Measurements from ENCODE around the gene HAGH. TPM values are rescaled to one million over a fixed set of nuclear protein-coding genes. Genes with fewer than 3 reads are reported as not detected.

The HAGH gene
- total RNA-seq, 1 donor from 2014 or later: 69.1 TPM

DNA sequence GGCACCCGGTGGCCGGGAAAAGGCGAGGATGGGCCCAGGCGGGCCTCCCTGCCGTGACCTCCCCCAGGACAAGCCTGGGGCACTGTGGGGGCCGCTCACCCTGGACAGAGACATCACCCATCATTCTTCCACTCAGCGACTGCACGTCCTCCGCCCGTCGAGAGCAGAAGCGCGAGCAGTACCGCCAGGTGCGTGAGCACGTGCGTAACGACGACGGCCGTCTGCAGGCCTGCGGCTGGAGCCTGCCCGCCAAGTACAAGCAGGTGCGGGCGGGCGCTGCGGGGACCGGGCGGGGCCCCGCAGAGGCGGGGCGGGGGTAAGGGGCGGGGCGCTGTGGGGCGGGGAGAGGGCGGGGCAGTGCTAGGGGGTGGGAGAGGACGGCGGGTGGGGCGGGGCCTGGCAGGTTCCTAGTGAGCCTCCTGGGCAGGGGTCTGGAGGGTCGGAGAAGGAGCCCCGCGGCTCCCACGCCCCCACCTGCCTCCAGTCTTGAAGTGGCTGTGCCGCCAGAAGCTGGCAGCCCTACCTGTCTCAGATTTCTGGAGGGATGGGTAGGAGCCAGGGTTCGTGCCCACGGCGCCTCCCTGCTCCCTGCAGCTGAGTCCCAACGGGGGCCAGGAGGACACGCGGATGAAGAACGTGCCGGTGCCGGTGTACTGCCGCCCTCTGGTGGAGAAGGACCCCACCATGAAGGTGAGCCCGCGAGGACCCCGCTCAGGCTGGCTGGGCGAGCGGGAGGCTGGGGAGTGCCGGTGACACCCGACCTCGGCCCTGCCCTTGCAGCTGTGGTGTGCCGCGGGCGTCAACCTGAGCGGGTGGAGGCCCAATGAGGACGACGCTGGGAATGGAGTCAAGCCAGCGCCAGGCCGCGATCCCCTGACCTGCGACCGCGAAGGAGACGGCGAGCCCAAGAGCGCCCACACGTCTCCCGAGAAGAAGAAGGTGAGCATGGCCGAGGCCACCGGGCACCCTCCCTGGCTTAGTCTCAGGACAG lies 62.8 kb downstream of the HAGH start:
- intact Hi-C loops (cut with DNase I): no loop called here
- ATAC-seq (no peak), DNase-seq (no peak)
- no peak overlapping the region for H3K4me3 ChIP-seq
- H3K9me3 ChIP-seq: no peaks in the 10 kb centered on the region
- no peaks in the 10 kb centered on the region for H3K27me3 ChIP-seq (ENCODE audit: low read depth)
- no peak overlapping the region for H3K27ac ChIP-seq
- no peaks in the 10 kb centered on the region for H3K4me1 ChIP-seq
- TF ChIP-seq, protein P1, sequence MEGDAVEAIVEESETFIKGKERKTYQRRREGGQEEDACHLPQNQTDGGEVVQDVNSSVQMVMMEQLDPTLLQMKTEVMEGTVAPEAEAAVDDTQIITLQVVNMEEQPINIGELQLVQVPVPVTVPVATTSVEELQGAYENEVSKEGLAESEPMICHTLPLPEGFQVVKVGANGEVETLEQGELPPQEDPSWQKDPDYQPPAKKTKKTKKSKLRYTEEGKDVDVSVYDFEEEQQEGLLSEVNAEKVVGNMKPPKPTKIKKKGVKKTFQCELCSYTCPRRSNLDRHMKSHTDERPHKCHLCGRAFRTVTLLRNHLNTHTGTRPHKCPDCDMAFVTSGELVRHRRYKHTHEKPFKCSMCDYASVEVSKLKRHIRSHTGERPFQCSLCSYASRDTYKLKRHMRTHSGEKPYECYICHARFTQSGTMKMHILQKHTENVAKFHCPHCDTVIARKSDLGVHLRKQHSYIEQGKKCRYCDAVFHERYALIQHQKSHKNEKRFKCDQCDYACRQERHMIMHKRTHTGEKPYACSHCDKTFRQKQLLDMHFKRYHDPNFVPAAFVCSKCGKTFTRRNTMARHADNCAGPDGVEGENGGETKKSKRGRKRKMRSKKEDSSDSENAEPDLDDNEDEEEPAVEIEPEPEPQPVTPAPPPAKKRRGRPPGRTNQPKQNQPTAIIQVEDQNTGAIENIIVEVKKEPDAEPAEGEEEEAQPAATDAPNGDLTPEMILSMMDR (IDR thresholded peaks at IDR 0.05): no peak
- peaks cover 91% of the 10 kb centered on the region for H3K36me3 ChIP-seq

DNA sequence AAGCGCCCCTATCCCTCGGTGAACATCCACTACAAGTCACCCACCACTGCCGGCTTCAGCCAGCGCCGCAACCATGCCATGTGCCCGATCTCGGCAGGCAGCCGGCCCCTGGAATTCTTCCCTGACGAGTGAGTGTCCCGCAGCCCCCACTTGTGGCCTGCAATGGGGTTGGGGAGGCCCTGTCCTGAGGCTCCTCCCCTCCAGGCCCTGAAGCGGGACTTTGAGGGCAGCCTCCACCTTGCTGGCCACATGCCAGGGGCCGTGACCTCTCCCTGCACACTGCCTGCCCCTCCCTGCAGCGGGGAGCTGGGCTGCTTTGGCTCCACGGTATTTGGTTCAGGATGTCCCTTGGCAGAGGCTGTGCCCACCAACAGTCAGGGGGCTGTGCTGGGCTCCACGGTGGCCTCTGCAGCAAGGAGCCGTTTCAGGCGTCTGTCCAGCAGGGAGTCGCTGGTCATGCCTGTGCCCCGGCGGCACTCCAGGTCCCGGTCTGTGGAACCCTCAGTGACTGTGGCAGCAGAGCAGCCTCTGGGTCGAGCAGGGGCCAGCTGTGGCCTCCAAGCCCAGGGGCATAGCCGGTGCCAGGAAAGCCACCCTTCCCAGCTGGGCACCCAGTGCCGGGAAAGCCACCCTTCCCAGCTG lies 63.6 kb downstream of the HAGH start:
- Histone ChIP-seq H3K4me3 (no peak overlapping the region), H3K27me3 (ENCODE audit: low read depth) (no peaks in the 10 kb centered on the region), H3K9me3 (no peaks in the 10 kb centered on the region), H3K36me3 (peaks cover 91% of the 10 kb centered on the region), H3K27ac (no peak overlapping the region), H3K4me1 (no peaks in the 10 kb centered on the region)
- no peak for DNase-seq
- intact Hi-C loops (cut with DNase I): no loop called here
- no peak for ATAC-seq
- TF ChIP-seq, protein P1 (IDR thresholded peaks at IDR 0.05): no peak

DNA sequence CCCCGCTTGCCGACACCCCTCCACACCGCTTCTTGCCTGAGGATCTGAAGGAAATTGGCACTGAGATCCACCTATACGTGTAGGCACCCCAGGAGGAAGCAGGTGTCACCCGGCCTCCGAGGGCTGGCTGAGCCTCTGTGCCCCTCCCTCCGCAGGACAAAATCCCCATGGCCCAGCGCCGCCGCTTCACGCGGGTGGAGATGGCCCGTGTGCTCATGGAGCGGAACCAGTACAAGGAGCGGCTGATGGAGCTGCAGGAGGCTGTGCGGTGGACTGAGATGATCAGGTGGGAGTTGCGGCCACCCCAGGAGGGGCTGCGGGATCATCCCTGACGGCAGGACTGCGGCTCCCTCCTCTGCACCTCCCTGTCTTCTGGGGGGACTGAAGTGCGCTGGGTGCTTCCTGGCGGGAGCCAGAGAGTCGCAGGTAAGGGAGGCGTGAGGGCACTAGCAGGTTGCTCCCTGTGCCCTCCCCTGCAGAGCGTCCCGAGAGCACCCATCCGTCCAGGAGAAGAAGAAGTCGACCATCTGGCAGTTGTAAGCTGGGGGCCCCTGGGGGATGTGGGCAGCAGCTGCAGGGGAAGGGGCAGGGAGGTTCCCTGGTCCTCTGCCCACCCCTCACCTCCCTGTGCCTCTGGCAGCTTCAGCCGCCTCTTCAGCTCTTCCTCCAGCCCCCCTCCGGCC lies 64.3 kb downstream of the HAGH start:
- Histone ChIP-seq H3K27ac (no peak overlapping the region), H3K4me1 (no peaks in the 10 kb centered on the region), H3K4me3 (no peak overlapping the region), H3K27me3 (ENCODE audit: low read depth) (no peaks in the 10 kb centered on the region), H3K9me3 (no peaks in the 10 kb centered on the region), H3K36me3 (peaks cover 91% of the 10 kb centered on the region)
- intact Hi-C loops (cut with DNase I): no loop called here
- TF ChIP-seq, protein P1 (IDR thresholded peaks at IDR 0.05): no peak
- DNase-seq: no peak
- ATAC-seq: no peak

DNA sequence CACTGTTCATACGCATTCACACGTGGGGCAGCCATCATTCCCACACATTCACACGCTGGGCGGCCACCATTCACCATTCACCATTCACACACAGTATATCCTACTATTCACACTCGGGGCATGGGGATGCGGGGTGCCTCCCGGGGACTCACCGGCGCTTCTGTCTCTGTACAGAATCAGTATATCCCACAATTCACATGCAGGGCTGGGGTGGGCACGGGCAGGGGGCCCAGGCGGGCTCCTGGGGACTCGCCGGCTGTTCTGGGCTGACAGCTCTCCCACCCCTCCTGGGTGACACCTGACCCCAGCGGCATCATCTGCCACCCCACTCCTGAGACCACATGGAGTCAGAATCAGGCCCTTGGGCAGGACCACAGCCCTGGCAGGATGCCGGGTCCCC lies 64.9 kb downstream of the HAGH start:
- ATAC-seq: no peak
- H3K27ac ChIP-seq: no peak overlapping the region
- TF ChIP-seq, protein P1 (IDR thresholded peaks at IDR 0.05): no peak
- intact Hi-C loops (cut with DNase I): no loop called here
- no peaks in the 10 kb centered on the region for H3K4me1 ChIP-seq
- H3K27me3 ChIP-seq (ENCODE audit: low read depth): no peaks in the 10 kb centered on the region
- DNase-seq: no peak
- H3K36me3 ChIP-seq: peaks cover 89% of the 10 kb centered on the region
- H3K4me3 ChIP-seq: no peak overlapping the region
- no peaks in the 10 kb centered on the region for H3K9me3 ChIP-seq

DNA sequence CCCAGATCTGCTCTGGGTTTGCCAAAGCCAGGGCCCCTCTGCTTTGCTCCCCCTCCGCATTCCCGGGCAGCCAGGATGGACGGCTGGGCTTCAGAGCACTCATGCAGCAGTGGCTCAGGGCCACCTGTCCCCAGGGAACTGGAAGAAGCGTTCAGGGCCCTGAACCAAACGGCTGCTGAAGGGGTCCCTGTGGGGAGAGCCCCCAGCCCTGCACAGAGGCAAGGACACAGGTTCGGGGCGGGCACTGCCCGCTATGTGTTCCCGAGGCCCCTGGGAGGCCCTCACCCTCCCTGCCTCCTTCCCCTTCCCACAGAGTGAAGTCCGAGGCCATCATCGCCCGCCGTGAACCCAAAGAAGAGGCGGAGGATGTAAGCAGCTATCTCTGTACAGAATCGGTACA lies 65.7 kb downstream of the HAGH start:
- no peak for DNase-seq
- intact Hi-C loops (cut with DNase I): no loop called here

More for the DNA sequence above, 65.7 kb downstream of the HAGH start:
- no peaks in the 10 kb centered on the region for H3K27me3 ChIP-seq (ENCODE audit: low read depth)
- ATAC-seq: no peak
- no peaks in the 10 kb centered on the region for H3K9me3 ChIP-seq
- H3K36me3 ChIP-seq: peaks cover 81% of the 10 kb centered on the region
- H3K4me1 ChIP-seq: no peaks in the 10 kb centered on the region
- H3K4me3 ChIP-seq: no peak overlapping the region
- TF ChIP-seq, protein P1 (IDR thresholded peaks at IDR 0.05): no peak
- H3K27ac ChIP-seq: no peak overlapping the region
